CD4-positive, alpha-beta T cell treated with Interleukin-6 for 4 hours (primary cell): ENCODE results near the gene SYNJ2.

Source experiments
- DNase-seq: peaks from one replicate; pipeline ENCODE4 v3.0.0-alpha.2; 2020; ENCODE audit warnings: mixed read lengths

The SYNJ2 gene

DNA sequence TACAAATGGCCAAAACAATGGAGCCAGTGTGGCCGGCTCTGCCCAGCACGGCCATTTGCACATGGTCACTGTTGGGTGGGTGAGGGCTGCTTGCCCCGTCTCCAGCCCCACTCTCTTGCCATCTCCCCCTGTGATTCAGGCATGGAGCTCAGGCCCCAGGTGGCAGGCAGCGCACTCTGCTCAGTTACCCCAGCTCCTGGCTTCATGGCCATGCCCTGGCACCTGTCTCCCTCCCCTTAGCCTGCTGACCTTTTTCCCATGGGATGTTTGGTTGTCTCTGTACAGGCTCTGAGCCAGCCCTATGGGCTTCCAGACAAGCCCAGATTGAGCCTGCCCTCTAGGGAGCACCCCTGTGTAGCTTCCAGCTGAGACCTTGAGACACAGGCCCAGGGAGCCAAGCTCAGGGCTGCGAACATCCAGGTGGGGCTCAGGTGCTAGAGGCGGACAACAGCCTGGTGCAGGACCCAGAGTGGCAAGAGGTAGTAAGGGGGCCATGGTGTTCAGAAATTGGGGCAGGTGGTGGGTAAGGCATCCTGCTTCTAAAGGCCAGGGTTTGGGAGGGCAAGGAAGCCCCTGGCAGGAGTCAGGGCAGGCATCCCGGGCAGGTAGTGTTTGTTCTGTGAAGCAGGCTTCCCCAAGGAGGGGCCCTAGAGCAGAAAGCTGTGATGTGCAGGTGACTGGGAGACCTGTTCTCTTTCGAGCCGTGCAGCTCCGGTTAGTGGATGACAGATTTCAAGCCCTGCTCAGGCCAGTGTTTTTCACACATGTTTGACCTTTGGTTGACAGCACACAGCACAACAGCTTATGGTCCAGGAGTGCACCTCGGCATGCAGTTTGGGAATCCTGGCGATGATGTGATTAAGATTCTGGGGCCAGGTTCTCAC is 17.7 kb downstream of the SYNJ2 start:
- DNase-seq = no peak

DNA sequence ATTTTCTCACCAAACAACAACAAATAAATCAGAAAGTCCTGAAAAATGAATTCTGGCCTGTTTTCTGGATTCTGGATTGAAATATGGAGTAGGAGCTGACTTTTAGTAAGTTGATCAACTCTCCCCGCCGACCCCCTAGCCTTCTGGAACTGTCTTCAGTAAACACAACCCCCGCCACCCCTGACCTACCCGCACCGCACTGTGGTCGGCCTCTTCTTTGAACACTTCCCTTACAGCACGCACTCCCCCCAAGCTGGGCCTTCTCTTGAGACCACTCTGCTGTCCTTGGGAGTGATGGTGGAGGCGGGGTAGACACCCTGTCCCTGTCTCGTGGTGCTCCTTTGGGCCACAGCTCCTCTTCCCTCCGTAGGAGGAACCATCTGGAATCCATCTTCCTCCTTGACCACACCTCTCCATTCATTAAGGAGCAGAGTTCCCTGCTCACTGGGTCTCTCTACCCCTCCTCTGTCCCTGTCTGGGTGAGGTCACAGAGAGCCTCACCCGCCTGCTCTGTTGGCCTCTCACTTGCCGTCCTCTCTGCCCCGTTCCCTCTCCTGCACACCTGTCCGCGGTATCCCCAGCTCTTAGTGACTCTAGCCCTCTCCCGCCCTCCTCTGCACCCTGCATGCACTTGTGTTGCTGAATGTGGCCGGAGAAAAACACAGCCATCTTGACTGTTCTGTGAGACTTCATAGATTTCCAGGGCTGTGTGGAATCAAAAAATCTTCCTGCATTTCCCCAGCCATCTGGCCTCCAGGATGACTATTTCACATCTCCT is 19.1 kb downstream of the SYNJ2 start:
- DNase-seq = no peak

DNA sequence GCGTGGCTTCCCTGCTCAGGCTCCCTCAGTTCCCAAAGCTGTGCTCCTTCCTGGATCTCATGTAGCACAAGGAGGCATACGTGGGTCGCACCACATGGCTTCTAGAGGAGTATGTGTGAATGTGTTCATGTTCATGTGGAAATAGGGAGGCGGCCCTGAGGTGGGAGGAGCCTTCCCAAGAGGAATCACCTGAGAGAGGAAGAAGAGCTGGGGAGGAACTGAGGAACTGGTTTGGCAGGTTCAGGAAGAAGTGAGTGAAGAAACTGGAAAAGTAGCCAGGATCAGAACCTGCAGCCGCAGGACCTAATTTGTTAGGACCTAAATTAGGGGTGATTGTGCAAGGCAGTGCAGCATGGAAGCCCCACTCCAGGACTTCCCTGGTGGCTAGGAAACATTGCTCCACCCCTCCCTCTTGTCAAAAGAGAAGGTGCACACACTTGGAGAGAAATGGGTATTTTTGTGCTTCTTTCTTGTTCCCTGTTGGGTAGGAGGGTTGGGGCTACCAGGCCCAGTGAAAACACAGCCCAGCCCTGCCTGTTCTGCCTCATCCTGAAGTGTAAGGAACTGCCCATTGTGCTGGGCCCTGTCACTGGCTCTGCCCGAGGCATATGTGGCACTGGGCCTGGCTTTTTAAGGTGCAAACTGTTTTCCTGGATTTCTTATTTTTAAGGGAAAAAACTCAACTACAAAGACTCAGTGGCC is 20.7 kb downstream of the SYNJ2 start:
- DNase-seq = no peak

DNA sequence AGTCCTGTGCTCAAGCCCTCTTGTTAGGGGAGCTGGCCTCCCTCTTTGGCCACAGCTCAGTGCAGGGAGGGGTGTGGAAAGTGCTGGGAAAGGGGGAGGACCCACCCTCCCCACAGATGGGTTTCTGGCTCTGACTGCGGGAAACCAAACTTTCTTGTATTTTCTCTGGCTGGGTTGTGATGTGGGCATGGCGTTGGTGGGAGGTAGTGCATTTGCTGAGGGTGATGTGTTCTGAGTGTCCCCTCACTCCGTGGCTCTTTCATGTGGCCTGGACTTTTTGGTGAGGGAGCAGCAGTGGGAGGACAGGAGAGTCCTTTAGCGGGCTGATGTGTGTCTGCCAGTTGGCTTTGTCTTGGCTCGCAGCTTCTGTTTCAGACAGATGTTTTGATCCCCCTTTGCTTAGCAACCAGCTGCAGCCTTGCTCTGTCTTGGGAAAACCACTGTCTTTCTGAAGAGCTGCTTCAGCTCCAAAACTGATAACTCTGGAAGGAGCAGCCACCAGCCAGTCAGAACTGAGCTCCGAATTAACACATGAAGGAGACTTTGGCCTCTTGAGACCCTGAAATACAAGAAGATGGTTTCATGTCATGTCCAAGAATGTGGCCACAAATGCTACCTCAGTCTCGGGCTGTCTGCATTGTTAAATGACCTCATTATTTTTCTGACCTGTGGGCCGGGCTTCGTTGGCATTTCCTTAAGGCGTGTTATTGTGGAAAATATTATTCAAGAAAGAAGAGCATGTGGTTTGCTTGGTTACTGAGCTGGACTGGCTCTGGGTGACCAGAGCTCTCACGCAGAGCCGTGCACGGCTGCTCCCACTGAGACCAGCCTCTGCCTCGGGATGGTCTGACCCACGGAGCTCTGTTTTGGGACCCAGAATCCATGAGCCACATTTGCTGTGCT is 21.5 kb downstream of the SYNJ2 start:
- DNase-seq = no peak

GRCh38 chr6:158003910-158004700 is 22.4 kb downstream of the SYNJ2 start:
- no peak for DNase-seq

- no peak for DNase-seq
Observed at GRCh38 chr6:158004701-158005095, 23.0 kb downstream of the SYNJ2 start.

DNA sequence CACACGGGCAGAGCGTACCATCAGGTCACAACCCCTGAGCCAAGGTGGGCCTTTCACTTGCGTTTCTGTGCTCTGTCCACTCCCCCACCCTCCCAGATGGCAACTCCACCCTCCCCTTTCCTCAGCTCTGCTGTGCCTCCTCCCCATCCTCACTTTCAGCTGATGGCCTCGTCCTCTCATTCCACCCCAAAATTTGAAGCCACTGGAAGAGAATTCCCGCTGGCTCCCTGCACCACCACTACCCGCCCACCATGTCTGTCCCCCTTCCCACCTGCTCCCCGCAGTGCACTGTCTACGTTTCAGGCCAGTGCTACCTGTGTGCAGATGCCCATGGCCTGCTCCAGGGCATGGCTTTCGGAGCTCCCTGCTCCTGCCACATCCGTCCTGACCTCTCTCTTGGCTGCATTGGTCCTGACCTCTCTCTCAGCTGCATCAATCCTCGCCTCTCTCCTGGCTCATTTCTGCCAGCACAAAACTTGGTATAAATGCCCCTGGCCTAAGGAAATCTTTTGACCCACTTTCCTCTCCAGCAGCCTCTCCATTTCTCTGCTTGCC is 24.0 kb downstream of the SYNJ2 start:
- no peak for DNase-seq

DNA sequence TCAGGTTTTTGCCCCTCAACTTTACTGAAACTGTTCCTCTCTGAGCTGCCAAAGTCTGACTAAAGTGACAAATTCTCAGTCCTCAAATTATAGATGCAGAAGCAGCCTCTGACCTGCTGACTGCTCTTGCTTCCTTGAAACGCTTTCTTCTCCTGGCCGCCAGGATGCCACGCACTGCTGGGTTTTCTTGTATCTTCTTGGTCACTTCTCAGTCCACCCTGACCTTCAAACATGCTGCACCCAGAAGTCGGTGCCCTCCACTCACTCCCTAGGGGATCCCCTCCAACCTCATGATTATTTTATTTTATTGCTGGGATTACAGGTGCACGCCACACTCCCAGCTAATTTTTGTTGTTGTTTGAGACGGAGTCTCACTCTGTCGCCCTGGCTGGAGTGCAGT is 24.7 kb downstream of the SYNJ2 start:
- DNase-seq = no peak

DNA sequence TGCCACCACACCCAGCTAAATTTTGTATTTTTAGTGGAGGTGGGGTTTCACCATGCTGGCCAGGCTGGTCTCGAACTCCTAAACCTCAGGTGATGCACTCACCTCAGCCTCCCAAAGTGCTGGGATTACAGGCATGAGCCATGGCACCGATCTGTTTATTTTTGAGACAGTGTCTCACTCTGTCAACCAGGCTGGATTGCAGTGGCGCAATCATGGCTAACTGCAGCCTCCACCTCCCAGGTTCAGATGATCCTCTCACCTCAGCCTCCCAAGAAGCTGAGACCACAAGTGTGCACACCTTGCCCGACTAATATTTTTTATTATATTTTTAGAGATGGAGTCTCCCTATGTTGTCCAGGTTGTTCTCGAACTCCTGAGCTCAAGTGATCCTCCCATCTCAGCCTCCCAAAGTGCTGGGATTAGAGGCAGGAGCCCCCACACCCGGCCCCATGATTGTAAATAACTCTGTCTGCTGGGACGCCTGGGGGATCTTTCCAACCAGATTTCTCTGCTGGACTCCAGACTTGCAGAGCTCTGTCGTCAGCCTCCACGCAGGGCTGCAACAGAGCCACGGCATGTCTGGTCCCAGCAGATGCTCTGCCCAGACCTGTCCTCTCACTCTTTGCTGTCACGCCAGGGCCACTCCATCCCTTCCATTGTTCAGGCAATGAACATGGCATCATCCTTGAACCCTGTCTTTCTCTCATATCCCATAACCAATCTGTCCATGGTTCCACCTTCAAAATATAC is 25.3 kb downstream of the SYNJ2 start:
- no peak for DNase-seq

GRCh38 chr6:158008864-158009113 is 27.1 kb downstream of the SYNJ2 start:
- DNase-seq = no peak

- DNase-seq = peak; percentile 62
Observed at GRCh38 chr6:158009114-158009891, 27.6 kb downstream of the SYNJ2 start.

- no peak for DNase-seq
Observed at GRCh38 chr6:158009935-158010585, 28.4 kb downstream of the SYNJ2 start.

DNA sequence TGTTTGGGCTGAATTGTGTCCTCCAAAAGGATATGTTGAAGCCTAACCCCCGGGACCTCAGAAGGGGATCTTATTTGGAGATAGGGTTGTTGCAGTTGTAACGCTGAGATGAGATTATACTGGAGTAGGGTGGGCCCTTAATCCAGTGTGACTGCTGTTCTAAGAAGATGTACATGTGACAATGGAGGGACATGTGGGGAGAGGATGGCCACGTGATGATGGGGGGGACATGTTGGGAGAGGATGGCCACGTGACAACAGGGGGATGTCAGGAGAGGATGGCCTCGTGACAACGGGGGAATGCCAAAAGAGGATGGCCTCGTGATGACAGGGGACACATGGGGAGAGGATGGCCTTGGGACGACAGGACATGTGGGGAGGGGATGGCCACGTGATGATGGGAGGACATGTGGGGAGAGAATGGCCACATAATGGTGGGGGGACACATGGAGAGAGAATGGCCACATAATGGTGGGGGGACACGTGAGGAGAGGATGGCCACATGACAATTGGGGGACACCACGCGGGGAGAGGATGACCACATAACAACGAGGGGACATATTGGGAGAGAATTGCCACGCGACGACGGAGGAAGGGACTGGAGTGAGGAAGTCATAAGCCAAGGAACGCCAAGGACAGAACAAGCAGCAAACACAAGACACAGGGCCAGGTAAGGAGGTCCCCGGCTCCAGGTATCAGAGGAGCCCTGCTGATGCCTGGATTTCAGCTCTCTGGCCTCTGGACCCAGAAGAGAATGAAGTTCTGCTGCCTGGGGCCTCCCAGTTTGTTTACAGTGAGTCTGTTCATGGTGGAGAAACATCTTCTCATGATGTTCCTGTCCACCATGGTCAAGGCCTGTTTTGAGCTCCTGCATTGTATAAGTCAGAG is 29.2 kb downstream of the SYNJ2 start:
- DNase-seq = no peak

GRCh38 chr6:158011478-158011920 is 29.8 kb downstream of the SYNJ2 start:
- DNase-seq = no peak

GRCh38 chr6:158011980-158012566 is 30.4 kb downstream of the SYNJ2 start:
- no peak for DNase-seq

DNA sequence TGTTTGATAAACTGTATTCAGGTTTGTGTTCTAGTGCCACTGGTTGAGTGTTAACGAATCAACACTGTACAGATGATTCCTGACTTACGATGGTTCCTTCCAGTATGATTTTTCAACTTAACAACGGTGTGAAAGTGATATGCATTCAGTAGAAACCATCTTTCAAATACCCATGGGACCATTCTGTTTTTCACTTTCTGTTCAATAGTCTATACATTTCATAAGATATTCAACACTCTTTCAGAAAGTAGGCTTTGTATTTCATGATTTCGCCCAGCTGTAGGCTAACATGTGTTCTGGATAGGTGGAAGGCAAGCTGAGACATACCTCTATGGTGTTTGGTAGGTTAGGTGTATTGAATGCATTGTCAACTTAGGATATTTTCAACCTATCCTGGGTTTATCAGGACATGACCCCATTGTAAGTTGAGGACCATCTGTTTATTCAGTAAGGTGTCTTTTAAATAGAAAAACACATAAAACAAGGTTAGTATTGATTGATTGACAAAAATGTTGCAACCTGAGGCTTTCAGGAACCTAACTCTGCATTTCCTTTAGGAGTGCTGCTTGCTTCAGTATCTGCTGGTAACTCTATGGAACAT is 32.3 kb downstream of the SYNJ2 start:
- DNase-seq = no peak

GRCh38 chr6:158014505-158015187 is 33.0 kb downstream of the SYNJ2 start:
- DNase-seq = no peak
